ENCODE data around the gene RMND5B. TPM values are rescaled to one million over a fixed set of nuclear protein-coding genes. Genes with fewer than 3 reads are reported as not detected.

Gene RMND5B
- polyA plus RNA-seq, 1 donor from 2014 or later, result 37.3 TPM

DNA sequence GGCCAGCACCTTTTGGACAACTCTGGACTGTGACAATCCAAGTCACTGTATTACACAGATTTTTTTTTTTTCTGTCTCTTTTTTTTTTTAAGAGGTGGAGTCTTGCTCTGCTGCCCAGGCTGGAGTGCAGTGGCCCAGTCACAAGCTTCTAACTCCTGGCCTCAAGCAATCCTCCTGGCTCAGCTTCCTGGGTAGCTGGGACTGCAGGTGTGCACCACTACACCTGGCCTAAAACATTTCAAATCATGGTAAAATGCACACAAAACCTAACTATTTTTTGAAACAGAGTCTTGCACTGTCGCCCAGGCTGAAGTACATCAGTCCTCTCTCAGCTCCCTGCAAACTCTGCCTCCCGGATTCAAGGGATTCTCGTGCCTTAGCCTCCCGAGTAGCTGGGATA, 24.7 kb upstream of the RMND5B start:
- H3K79me2 ChIP-seq (replicated peaks; ENCODE audit: insufficient read depth, low read length), result no peaks in the 10 kb centered on the region
- TF ChIP-seq EZH2 (IDR thresholded peaks at IDR 0.05; ENCODE audit: borderline replicate concordance, insufficient read depth, low read length, poor library complexity, severe bottlenecking), result no peak
- TF ChIP-seq, protein P1, sequence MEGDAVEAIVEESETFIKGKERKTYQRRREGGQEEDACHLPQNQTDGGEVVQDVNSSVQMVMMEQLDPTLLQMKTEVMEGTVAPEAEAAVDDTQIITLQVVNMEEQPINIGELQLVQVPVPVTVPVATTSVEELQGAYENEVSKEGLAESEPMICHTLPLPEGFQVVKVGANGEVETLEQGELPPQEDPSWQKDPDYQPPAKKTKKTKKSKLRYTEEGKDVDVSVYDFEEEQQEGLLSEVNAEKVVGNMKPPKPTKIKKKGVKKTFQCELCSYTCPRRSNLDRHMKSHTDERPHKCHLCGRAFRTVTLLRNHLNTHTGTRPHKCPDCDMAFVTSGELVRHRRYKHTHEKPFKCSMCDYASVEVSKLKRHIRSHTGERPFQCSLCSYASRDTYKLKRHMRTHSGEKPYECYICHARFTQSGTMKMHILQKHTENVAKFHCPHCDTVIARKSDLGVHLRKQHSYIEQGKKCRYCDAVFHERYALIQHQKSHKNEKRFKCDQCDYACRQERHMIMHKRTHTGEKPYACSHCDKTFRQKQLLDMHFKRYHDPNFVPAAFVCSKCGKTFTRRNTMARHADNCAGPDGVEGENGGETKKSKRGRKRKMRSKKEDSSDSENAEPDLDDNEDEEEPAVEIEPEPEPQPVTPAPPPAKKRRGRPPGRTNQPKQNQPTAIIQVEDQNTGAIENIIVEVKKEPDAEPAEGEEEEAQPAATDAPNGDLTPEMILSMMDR (IDR thresholded peaks at IDR 0.05; ENCODE audit: poor library complexity, severe bottlenecking), result no peak

DNA sequence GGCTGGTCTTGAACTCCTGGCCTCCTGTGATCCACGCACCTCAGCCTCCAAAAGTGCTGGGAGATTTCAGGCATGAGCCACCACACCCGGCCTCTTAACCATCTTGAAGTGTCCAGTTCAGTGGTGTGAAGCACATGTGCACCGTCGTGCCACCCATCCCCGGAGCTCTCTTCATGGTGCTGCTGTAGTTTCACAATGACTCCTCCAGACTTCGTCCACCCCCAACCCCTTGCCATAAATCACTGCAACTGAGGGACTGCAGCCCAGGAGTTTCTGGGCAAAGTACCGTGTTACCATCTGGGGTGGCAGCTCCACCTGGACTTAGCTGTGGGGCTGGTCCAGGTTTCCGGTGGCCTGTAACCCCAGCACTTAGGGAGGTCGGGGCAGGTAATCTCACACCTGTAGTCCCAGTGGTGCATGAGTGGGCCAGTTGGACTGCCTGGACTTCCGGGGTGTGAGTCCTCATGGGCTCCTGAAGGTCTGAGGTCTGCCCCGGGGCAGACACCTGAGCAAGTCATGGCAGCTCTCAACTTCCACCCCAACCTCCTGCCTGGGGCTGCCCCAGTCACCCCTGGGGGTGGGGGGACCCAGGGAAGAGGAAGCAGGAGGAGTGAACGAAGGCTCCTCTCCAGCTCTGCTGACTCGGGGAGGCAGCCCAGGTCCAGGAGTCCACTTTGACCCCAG, 24.1 kb upstream of the RMND5B start:
- Histone ChIP-seq H3K27ac (ENCODE audit: low read length) (no peak overlapping the region), H3F3A (ENCODE audit: insufficient read depth, low read length, poor library complexity, severe bottlenecking) (no peaks in the 10 kb centered on the region), H4K20me1 (ENCODE audit: insufficient read depth) (no peaks in the 10 kb centered on the region), H3K4me3 (ENCODE audit: low read length) (no peak overlapping the region), H3K9me2 (ENCODE audit: insufficient read depth, low read length) (no peaks in the 10 kb centered on the region), H2AFZ (ENCODE audit: low read depth, low read length) (no peak overlapping the region), H3K36me3 (ENCODE audit: insufficient read depth, low read length) (no peaks in the 10 kb centered on the region), H3K9ac (ENCODE audit: low read length) (no peak overlapping the region), H3K9me3 (ENCODE audit: low read length) (no peaks in the 10 kb centered on the region), H3K4me2 (ENCODE audit: low read length) (no peak overlapping the region), H3K27me3 (ENCODE audit: insufficient read depth, low read depth, low read length) (no peaks in the 10 kb centered on the region), H3K79me2 (replicated peaks; ENCODE audit: insufficient read depth, low read length) (no peaks in the 10 kb centered on the region)
- TF ChIP-seq RAD21 (conservative IDR thresholded peaks at IDR 0.05) (no peak), MXI1 (conservative IDR thresholded peaks at IDR 0.05; ENCODE audit: poor library complexity, severe bottlenecking) (no peak), SMC3 (conservative IDR thresholded peaks at IDR 0.05; ENCODE audit: poor library complexity) (no peak), EP300 (conservative IDR thresholded peaks at IDR 0.05; ENCODE audit: poor library complexity, severe bottlenecking) (no peak)

More for the DNA sequence above, 24.7 kb upstream of the RMND5B start:
- no peak overlapping the region for H3K9ac ChIP-seq (ENCODE audit: low read length)
- H3K9me2 ChIP-seq (ENCODE audit: insufficient read depth, low read length), result no peaks in the 10 kb centered on the region
- H2AFZ ChIP-seq (ENCODE audit: low read depth, low read length), result no peak overlapping the region
- no peaks in the 10 kb centered on the region for H3F3A ChIP-seq (ENCODE audit: insufficient read depth, low read length, poor library complexity, severe bottlenecking)
- no peak overlapping the region for H3K4me2 ChIP-seq (ENCODE audit: low read length)
- no peaks in the 10 kb centered on the region for H3K9me3 ChIP-seq (ENCODE audit: low read length)
- H3K27ac ChIP-seq (ENCODE audit: low read length), result no peak overlapping the region
- H3K4me3 ChIP-seq (ENCODE audit: low read length), result no peak overlapping the region
- no peaks in the 10 kb centered on the region for H3K36me3 ChIP-seq (ENCODE audit: insufficient read depth, low read length)
- no peaks in the 10 kb centered on the region for H4K20me1 ChIP-seq (ENCODE audit: insufficient read depth)
- H3K27me3 ChIP-seq (ENCODE audit: insufficient read depth, low read depth, low read length), result no peaks in the 10 kb centered on the region

DNA sequence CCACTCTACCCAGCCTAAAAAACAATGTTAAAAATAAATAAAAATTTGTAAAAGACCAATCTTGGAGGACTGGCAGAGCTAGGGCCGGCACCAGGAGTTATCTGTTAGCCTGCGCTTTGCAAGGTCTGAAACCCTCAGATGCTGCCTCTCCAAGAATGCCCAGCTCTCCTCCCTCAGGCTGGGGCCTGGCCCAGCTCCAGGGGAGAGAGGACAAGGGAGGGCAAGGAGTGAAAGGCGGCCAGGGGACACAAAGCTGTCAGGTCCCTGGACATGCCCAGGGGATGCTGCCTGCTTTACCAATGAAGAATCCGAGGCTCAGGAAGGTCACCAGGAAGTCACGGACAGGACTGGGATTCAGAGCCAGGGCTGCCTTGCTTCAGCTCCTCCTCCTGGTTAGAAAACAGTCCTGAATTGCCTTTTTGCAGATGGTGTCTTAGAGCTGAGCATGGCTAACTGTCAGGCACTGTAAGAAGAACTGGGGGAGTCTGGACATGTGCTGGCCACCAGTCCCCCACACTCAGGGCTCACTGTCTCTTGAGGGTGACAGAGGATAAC, 23.0 kb upstream of the RMND5B start:
- H3K36me3 ChIP-seq (ENCODE audit: insufficient read depth, low read length), result no peaks in the 10 kb centered on the region
- no peak overlapping the region for H2AFZ ChIP-seq (ENCODE audit: low read depth, low read length)
- no peak overlapping the region for H3K9ac ChIP-seq (ENCODE audit: low read length)
- H3K9me3 ChIP-seq (ENCODE audit: low read length), result no peaks in the 10 kb centered on the region
- H3F3A ChIP-seq (ENCODE audit: insufficient read depth, low read length, poor library complexity, severe bottlenecking), result no peaks in the 10 kb centered on the region
- no peaks in the 10 kb centered on the region for H3K9me2 ChIP-seq (ENCODE audit: insufficient read depth, low read length)
- H3K4me2 ChIP-seq (ENCODE audit: low read length), result no peak overlapping the region
- H4K20me1 ChIP-seq (ENCODE audit: insufficient read depth), result no peaks in the 10 kb centered on the region
- no peak for TF ChIP-seq MXI1 (conservative IDR thresholded peaks at IDR 0.05; ENCODE audit: poor library complexity, severe bottlenecking)
- TF ChIP-seq RAD21 (conservative IDR thresholded peaks at IDR 0.05), result no peak
- no peak for TF ChIP-seq EZH2 (IDR thresholded peaks at IDR 0.05; ENCODE audit: borderline replicate concordance, insufficient read depth, low read length, poor library complexity, severe bottlenecking)
- TF ChIP-seq, protein P1 (IDR thresholded peaks at IDR 0.05; ENCODE audit: poor library complexity, severe bottlenecking), result no peak
- TF ChIP-seq SMC3 (conservative IDR thresholded peaks at IDR 0.05; ENCODE audit: poor library complexity), result no peak
- no peak for TF ChIP-seq TAF1 (IDR thresholded peaks at IDR 0.05; ENCODE audit: low read depth)
- no peak for TF ChIP-seq POLR2AphosphoS5 (IDR thresholded peaks at IDR 0.05)
- TF ChIP-seq, protein P2, sequence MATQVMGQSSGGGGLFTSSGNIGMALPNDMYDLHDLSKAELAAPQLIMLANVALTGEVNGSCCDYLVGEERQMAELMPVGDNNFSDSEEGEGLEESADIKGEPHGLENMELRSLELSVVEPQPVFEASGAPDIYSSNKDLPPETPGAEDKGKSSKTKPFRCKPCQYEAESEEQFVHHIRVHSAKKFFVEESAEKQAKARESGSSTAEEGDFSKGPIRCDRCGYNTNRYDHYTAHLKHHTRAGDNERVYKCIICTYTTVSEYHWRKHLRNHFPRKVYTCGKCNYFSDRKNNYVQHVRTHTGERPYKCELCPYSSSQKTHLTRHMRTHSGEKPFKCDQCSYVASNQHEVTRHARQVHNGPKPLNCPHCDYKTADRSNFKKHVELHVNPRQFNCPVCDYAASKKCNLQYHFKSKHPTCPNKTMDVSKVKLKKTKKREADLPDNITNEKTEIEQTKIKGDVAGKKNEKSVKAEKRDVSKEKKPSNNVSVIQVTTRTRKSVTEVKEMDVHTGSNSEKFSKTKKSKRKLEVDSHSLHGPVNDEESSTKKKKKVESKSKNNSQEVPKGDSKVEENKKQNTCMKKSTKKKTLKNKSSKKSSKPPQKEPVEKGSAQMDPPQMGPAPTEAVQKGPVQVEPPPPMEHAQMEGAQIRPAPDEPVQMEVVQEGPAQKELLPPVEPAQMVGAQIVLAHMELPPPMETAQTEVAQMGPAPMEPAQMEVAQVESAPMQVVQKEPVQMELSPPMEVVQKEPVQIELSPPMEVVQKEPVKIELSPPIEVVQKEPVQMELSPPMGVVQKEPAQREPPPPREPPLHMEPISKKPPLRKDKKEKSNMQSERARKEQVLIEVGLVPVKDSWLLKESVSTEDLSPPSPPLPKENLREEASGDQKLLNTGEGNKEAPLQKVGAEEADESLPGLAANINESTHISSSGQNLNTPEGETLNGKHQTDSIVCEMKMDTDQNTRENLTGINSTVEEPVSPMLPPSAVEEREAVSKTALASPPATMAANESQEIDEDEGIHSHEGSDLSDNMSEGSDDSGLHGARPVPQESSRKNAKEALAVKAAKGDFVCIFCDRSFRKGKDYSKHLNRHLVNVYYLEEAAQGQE (IDR thresholded peaks at IDR 0.05; ENCODE audit: borderline replicate concordance), result no peak
- no peak for TF ChIP-seq EP300 (conservative IDR thresholded peaks at IDR 0.05; ENCODE audit: poor library complexity, severe bottlenecking)
- H3K79me2 ChIP-seq (replicated peaks; ENCODE audit: insufficient read depth, low read length), result no peaks in the 10 kb centered on the region
- no peak overlapping the region for H3K4me3 ChIP-seq (ENCODE audit: low read length)
- no peaks in the 10 kb centered on the region for H3K27me3 ChIP-seq (ENCODE audit: insufficient read depth, low read depth, low read length)
- H3K27ac ChIP-seq (ENCODE audit: low read length), result no peak overlapping the region

All from neural cell (in vitro differentiated cells).